Stimulated activated CD4-positive, alpha-beta T cell treated with anti-CD3 and anti-CD28 coated beads, Interleukin-2, amount 100 ng/mL, for 4 hours (primary cell): Measurements from ENCODE around the gene WDR33.

Experiments
- DNase-seq: peaks from one replicate; pipeline ENCODE4 v3.0.0-alpha.2; 2020; ENCODE audit warnings: low read depth

Gene WDR33

GRCh38 chr2:127694986-127695385 is 116.0 kb downstream of the WDR33 start:
- DNase-seq: no peak

- no peak for DNase-seq
Observed at GRCh38 chr2:127690696-127691095, 120.3 kb downstream of the WDR33 start.

GRCh38 chr2:127688405-127688804 is 122.6 kb downstream of the WDR33 start:
- no peak for DNase-seq

GRCh38 chr2:127685410-127686080 is 125.4 kb downstream of the WDR33 start:
- no peak for DNase-seq

GRCh38 chr2:127683757-127684156 is 127.2 kb downstream of the WDR33 start:
- no peak for DNase-seq

- no peak for DNase-seq
Observed at GRCh38 chr2:127683056-127683455, 127.9 kb downstream of the WDR33 start.

- DNase-seq: no peak
Observed at GRCh38 chr2:127681976-127682857, 128.8 kb downstream of the WDR33 start.

- DNase-seq: no peak
Observed at GRCh38 chr2:127681288-127681804, 129.6 kb downstream of the WDR33 start.

- DNase-seq: no peak
Observed at GRCh38 chr2:127680706-127681287, 130.2 kb downstream of the WDR33 start.

- DNase-seq: no peak
Observed at GRCh38 chr2:127679680-127680361, 131.2 kb downstream of the WDR33 start.

GRCh38 chr2:127678991-127679390 is 132.0 kb downstream of the WDR33 start:
- DNase-seq: no peak

- DNase-seq: no peak
Observed at GRCh38 chr2:127678531-127678930, 132.4 kb downstream of the WDR33 start.

GRCh38 chr2:127676906-127677305 is 134.1 kb downstream of the WDR33 start:
- no peak for DNase-seq

- no peak for DNase-seq
Observed at GRCh38 chr2:127675331-127676261, 135.4 kb downstream of the WDR33 start, which contains the start of gene LIMS2. Gene LIMS2, minus strand, starts transcription at chr2:127675530. Its CDS starts 506 bp downstream, at chr2:127675024.

- no peak for DNase-seq
Observed at GRCh38 chr2:127674241-127675209, 136.4 kb downstream of the WDR33 start.

GRCh38 chr2:127673291-127674069 is 137.5 kb downstream of the WDR33 start:
- DNase-seq: no peak

GRCh38 chr2:127672341-127673224 is 138.4 kb downstream of the WDR33 start:
- no peak for DNase-seq
